ENCODE results near the gene PARP1. TPM values are rescaled to one million over a fixed set of nuclear protein-coding genes. Genes with fewer than 3 reads are reported as not detected.

PARP1 gene
- total RNA-seq, 2 experiments from 2014 or later: 532 to 594 TPM

- no peak for TF ChIP-seq CTCF (conservative IDR thresholded peaks at IDR 0.05; ENCODE audit: low read length)
- no peak for TF ChIP-seq EZH2phosphoT487 (IDR thresholded peaks at IDR 0.05; ENCODE audit: borderline replicate concordance, low read depth, low read length)
- Histone ChIP-seq H2AFZ (ENCODE audit: low read length) (no peak overlapping the region), H3K9me2 (ENCODE audit: insufficient read depth, low read length) (no peaks in the 10 kb centered on the region), H3K9me3 (ENCODE audit: low read length) (peaks cover 1% of the 10 kb centered on the region; the same call in 1 of the 2 replicates), H3K4me2 (ENCODE audit: low read length) (peak overlapping the region; percentile 98; the same call in 1 of the 2 replicates), H3K36me3 (ENCODE audit: insufficient read depth, low read length) (peaks cover 99% of the 10 kb centered on the region), H3K27ac (ENCODE audit: low read depth, low read length, poor library complexity, severe bottlenecking) (peak overlapping the region; percentile 91), H4K20me1 (ENCODE audit: insufficient read depth, low read length) (peaks cover 41% of the 10 kb centered on the region), H3K4me1 (ENCODE audit: insufficient read depth, low read length, poor library complexity, severe bottlenecking) (peaks cover 43% of the 10 kb centered on the region), H3K4me3 (ENCODE audit: low read depth, low read length, poor library complexity, severe bottlenecking) (no peak overlapping the region), H3K79me2 (ENCODE audit: insufficient read depth, low read depth, low read length) (peaks cover 100% of the 10 kb centered on the region)
- POLR2A ChIA-PET: interaction anchor here (0.5 to 7.4 kb wide), 5 partner anchors 10 to 943 kb away, joined by 3 to 55 read pairs (median 3); no protein-coding TSS in a partner anchor
- CTCF ChIA-PET (ENCODE audit: unreplicated experiment): no interaction called here
- TSS peak; percentile 5 for BruUV-seq (replicated peaks)
- intact Hi-C loops (cut with micrococcal nuclease; ENCODE audit: unreplicated experiment): no loop called here
- peak; percentile 35 for DNase-seq (ENCODE audit: low spot score)
These were observed 6.3 kb downstream of the PARP1 start for GRCh38 chr1:226401355-226402303.

GRCh38 chr1:226400519-226401354 lies 7.2 kb downstream of the PARP1 start:
- no peak for DNase-seq (ENCODE audit: low spot score)
- CTCF ChIA-PET (ENCODE audit: unreplicated experiment): interaction anchor here (1.1 kb wide), 1 partner anchor 20 kb away, joined by 3 read pairs; no protein-coding TSS in a partner anchor
- peaks cover 99% of the 10 kb centered on the region for H3K36me3 ChIP-seq (ENCODE audit: insufficient read depth, low read length)
- peaks cover 33% of the 10 kb centered on the region for H4K20me1 ChIP-seq (ENCODE audit: insufficient read depth, low read length)
- peaks cover 100% of the 10 kb centered on the region for H3K79me2 ChIP-seq (ENCODE audit: insufficient read depth, low read depth, low read length)
- POLR2A ChIA-PET: interaction anchor here (0.5 kb wide), 1 partner anchor 458 kb away, joined by 3 read pairs; no protein-coding TSS in a partner anchor
- intact Hi-C loops (cut with micrococcal nuclease; ENCODE audit: unreplicated experiment): no loop called here
- peaks cover 40% of the 10 kb centered on the region for H3K4me1 ChIP-seq (ENCODE audit: insufficient read depth, low read length, poor library complexity, severe bottlenecking)
- BruUV-seq (replicated peaks): no TSS peak
- H3K9me2 ChIP-seq (ENCODE audit: insufficient read depth, low read length): no peaks in the 10 kb centered on the region
- H3K4me3 ChIP-seq (ENCODE audit: low read depth, low read length, poor library complexity, severe bottlenecking): no peak overlapping the region
- TF ChIP-seq EZH2phosphoT487 (IDR thresholded peaks at IDR 0.05; ENCODE audit: borderline replicate concordance, low read depth, low read length) (no peak), CTCF (conservative IDR thresholded peaks at IDR 0.05; ENCODE audit: low read length) (no peak)
- no peak overlapping the region for H3K4me2 ChIP-seq (ENCODE audit: low read length)
- no peak overlapping the region for H2AFZ ChIP-seq (ENCODE audit: low read length)
- peaks cover 5% of the 10 kb centered on the region; the same call in 1 of the 2 replicates for H3K9me3 ChIP-seq (ENCODE audit: low read length)
- H3K27ac ChIP-seq (ENCODE audit: low read depth, low read length, poor library complexity, severe bottlenecking): peak overlapping the region; percentile 91
